Activated CD4-positive, CD25-positive, alpha-beta regulatory T cell treated with anti-CD3 and anti-CD28 coated beads, Interleukin-2, amount 50 U/mL, for 16 hours (primary cell): ENCODE measurements around the gene FLT3LG.

Source experiments
- DNase-seq: peaks from one replicate; pipeline ENCODE4 v3.0.0-alpha.2; 2020; ENCODE audit warnings: low read depth, low spot score

FLT3LG gene

GRCh38 chr19:49488046-49488862, 14.2 kb downstream of the FLT3LG start:
- no peak for DNase-seq

GRCh38 chr19:49488863-49489537, 15.0 kb downstream of the FLT3LG start:
- no peak for DNase-seq

- no peak for DNase-seq
Measured at GRCh38 chr19:49489601-49490167, 15.7 kb downstream of the FLT3LG start.

GRCh38 chr19:49490287-49491029, 16.4 kb downstream of the FLT3LG start:
- no peak for DNase-seq

DNA sequence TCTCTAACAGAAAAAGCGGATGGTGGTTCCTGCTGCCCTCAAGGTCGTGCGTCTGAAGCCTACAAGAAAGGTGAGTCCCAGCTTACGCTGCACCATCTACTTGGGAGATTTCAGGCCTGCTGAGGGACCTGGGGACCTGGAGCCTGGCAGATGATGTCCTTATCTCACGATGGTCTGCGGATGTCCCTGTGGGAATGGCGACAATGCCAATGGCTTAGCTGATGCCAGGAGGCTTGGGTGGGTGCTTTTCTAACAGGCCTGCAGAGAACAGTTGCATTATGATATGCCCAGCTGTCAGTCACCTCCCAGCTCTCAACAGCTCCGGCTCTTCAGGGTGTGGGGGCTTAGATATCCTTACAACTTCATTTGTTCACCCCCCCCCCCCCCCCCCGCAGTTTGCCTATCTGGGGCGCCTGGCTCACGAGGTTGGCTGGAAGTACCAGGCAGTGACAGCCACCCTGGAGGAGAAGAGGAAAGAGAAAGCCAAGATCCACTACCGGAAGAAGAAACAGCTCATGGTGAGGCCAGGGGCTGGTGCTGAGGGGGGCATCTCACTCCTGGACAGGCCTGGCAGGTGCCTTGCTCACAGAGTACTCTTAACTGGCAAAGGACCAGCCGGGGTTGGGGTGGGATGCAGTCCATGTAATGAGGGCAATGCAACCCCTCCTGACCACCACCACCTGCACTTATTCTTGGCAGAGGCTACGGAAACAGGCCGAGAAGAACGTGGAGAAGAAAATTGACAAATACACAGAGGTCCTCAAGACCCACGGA, 17.2 kb downstream of the FLT3LG start:
- DNase-seq = no peak

- no peak for DNase-seq
Measured at GRCh38 chr19:49491804-49492572, 18.0 kb downstream of the FLT3LG start.

DNA sequence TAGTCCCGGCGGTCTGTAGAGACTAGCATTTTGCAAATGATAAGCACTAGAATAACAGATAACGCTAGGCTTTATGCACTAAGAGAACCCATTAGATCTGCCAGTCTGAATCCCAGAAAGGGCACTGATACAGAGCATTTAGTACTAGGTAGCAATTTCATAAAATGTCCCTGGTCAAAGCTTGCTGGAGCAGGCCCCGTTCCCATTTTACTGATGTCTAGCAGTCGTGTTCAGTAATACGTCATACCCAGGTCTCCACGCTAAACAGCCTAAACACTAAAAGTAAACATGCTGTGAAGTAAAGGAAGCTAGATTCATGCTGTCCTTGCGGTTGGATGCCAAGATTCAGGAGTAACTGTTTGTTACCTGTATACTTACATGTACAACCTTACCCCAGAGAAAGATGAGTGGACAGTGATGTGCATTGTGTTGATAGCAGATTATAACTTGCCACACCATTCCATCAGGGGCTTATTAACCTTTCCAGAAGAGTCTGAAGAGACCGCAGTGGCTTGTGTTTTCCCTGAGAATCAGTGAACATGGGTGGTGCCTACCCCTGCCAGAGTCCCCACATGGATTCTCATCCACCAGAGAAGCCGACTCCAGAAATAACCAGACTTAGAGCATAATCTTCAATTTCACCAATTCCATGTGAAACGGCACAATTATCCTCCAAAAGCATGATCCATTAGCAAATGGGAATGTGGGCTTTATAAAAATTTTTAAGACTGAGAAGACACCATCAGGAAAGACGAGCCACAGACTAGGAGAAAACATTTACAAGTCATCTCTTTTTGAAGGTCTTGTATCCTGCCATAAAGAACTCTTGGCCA, 18.8 kb downstream of the FLT3LG start:
- no peak for DNase-seq

DNA sequence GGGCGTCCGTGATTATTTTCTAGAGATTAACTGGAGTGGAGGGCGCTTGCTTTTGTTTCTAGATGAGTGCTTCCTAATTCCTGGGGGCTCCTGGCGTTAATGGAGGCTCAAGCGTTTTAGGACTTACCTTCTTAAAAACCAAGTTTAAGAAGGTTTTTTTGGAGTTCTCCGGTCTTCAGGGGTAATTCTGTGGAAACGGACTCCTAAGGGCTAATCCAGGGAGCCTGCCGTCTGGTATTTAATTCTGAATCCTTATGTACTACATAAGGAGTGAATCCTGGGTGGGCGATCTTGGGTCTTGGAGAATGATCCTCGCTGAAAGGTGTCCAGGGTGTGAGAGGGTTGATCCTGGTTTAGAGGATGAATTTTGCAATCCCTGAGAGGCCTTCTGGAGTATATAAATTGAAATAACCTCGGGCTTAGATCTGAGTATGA, 22.6 kb downstream of the FLT3LG start:
- DNase-seq = no peak

DNA sequence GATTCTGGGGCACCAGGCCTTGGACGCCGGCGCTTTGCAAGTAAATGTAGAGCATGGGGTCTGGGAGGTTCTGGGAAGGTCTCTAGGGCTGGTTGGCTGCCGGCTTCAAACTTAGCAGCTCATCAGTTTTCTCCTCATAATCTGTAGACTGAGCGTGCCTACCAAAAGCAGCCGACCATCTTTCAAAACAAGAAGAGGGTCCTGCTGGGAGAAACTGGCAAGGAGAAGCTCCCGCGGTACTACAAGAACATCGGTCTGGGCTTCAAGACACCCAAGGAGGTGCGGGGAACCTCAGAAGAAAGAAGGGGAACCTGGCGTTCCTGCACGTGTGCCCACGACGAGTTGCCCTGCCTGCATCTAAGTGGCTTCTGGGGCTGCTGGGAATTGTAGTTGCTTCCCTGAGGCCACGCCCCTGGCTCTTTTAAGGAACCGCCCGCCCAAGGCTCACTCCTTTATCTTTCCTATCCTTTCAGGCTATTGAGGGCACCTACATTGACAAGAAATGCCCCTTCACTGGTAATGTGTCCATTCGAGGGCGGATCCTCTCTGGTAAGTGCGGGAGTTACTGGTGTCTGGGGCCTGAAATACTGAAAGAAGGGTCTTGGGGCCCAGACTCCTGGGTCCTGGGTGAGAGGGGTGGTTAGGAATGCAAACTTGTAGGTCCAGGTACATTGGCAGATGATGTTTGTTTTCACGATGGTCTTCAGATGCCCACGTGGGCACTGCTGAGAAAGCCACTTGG, 23.2 kb downstream of the FLT3LG start:
- DNase-seq = peak; percentile 62

DNA sequence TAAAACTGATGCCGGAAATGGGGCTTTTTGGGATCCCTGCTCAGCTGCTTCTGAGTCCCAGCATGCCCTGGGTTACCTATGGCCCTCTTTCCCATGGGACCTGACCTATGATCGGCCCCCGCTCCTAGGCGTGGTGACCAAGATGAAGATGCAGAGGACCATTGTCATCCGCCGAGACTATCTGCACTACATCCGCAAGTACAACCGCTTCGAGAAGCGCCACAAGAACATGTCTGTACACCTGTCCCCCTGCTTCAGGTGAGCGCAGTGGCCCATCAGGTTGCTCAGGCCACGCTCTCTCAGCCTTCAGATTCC, 23.7 kb downstream of the FLT3LG start:
- DNase-seq = no peak

DNA sequence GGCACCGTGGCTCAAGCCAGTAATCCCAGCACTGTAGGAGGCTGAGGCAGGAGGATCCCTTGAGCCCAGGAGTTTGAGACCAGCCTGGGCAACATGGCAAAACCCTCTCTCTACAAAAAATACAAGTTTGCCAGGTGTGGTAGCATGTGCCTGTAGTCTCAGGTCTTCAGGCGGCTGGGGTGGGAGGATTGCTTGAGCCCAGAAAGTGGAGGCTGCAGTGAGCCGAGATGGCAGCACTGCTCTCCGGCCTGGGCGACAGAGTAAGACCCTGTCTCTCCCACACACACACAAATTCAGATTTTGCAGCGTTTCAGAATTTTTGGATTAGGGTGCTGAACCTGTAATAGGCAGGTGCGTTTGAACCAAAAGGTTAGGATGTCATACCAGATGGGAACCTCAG, 24.5 kb downstream of the FLT3LG start:
- DNase-seq = no peak

DNA sequence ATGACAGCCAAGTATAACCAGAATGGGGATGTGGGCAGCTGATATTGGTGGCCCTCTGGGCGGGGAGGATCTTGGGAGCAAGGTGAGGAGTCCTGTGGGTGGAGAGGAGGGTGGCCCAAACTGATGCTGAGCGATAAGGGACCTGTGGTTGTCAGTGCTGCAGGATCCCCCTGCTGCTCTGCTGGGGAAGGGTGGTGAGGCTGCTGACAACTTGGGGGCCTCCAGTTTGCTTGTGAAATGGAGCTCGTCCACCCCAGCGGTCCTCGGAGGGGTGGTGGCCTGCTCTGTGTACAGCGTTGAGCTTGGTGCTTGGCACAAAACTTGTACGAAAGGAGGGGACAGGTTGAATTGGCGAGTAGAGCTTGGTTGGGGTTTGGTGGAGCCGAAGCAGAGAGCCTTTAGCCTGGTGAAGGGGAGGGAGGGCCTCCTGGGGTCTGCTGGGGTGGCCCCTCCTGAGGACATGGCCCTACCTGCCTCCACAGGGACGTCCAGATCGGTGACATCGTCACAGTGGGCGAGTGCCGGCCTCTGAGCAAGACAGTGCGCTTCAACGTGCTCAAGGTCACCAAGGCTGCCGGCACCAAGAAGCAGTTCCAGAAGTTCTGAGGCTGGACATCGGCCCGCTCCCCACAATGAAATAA, 25.1 kb downstream of the FLT3LG start:
- DNase-seq = no peak

DNA sequence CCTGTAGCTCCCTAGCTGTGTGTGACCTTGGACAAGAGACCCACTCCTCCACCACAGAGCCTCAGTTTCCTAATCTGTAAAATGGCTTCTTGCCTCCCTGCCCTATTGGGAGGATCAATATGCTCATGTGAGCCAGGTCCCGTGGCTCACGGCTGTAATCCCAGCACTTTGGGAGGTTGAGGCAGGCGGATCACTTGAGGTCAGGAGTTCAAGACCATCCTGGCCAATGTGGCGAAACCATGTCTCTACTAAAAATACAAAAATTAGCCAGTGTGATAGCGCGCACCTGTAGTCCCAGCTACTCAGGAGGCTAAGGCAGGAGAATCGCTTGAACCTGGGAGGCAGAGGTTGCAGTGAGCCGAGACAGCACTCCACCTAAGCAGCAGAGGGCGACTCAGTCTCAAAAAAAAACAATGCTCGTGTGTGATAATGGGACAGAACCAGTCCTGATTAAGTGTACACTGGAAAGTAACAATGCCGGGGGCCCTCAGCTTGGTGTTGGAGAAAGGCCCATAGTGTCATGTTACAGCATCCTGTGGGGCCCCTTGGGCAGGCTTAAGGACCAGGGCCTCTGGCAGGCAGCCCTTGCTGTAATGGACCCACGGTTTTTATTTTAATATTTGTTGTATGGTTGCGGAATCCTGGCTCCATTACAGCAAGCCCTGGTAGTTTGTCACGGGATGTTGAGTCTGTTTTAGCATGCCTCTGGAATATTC, 29.0 kb downstream of the FLT3LG start:
- no peak for DNase-seq

DNA sequence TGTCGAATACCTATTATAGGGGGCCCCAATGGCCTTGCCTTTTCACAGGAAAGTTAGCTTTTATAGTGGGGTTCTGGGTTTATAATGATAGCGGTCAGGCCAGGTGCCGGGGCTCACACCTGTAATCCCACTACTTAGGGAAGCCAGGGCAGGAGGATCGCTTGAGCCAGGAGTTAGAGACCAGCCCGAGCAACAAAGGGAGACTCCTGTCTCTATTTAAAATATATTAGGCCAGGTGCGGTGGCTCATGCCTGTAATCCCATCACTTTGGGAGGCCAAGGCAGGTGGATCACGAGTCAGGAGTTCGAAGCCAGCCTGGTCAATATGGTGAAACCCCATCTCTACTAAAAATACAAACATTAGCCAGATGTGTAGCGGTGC, 29.6 kb downstream of the FLT3LG start:
- DNase-seq = no peak

DNA sequence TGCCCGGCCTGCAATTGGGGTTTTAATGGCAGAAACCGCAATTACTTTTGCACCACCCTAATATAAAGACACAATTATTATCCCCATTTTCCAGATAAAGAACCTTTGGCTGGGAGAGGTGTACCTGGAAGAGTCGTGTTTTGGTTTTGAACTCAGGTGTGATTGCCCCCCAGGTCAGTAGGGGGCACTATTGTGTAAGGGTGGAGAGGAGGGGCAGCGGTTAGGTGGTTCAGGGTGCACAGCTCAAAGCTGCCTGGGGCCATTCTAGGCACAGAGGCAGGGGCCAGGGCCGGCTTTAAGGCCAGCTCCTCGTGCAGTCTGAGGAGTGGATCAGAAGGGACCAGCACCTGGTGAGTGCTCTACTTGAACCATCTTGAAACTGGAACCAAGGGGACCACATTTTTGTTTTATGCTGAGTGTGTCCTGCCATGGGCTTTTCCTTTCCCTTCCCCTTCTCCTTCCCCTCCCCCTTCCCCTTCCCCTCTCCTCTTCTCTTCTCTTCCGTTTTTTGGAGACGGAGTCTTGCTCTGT, 32.6 kb downstream of the FLT3LG start:
- DNase-seq = peak; percentile 61

- no peak for DNase-seq
Measured at GRCh38 chr19:49507803-49508494, 33.9 kb downstream of the FLT3LG start.
